ENCODE results near the gene CHSY3.
"Not testable (repeated sequence)": the region's sequence is repeated elsewhere in the genome, so short reads cannot be mapped to it uniquely, and the experiment has no call there.

The CHSY3 gene

DNA sequence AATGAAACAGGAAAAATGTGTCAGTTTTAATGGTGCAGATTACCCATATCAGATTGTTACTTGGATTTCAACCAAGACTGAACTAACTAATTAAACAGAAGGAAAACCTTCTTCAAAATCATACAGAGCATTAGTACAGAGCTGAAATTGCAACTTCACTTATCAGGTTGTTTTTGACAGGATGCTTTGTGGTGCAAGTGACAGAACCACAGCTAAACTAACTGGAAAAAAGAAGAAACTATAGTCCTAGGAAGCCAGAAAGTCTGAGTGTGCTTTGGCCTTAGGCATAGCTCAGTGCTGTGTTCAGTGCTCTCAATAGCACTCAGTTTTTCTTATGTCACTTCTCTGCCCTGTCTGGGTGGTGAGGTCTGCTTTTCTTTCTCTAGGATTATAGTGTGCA is 267.4 kb downstream of the CHSY3 start:
- no peak for DNase-seq

DNA sequence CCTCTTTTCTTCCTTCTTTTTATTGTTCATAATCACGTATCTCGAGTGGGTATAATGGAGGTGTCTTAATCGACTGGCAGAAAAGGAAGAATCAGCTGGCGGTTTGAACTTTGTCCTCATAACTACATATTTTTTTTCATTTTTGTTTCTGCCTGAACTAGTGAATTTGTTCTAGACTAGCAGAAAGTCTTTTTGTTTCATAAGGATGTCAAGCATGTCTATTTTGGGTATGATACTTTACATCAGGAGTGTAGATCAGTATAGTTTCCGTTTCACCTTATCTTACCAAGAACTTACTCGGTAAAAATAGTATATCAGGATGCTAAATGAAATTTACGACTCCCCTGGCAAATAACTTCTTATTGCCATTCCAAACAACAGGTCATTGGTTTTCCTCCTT is 278.9 kb downstream of the CHSY3 start:
- no peak for DNase-seq

DNA sequence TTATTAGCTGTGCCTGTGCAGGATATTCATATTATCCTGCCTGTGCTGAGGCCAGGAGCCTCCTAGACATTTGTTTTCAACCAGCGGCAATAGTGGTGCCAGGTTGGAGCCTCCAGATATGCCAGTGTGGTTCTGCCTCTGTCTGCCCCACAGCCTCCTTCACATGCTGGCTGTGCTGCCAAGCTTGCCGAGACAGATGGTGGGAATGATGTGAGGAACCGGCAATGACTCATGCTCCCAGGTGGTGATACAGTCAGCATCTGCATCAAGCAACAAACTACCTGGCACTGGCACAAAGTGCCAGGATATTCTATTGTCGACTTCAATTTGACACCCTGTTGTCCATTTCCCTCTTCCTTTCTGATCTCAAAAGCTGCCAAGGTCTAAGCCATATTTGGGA is 285.7 kb downstream of the CHSY3 start:
- DNase-seq = no peak

DNA sequence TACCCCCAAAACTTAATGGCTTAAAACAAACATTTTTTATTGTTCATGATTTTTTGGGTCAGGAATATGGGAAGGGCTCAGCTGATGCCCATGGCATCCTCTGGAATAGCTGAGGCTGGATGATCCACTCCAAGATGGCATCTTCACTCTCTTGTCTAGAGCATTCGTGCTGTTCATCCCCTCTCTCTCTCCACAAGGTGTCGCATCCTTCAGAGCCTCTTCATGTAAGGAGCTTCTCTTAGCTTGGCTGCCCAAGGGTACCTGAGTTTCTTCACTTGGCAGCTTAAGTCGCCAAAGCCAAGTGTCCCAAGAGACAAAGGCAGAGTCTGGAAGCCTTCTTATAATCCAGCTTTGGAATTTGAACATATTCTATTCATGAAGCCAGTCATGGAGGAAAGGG is 294.7 kb downstream of the CHSY3 start:
- DNase-seq = no peak

DNA sequence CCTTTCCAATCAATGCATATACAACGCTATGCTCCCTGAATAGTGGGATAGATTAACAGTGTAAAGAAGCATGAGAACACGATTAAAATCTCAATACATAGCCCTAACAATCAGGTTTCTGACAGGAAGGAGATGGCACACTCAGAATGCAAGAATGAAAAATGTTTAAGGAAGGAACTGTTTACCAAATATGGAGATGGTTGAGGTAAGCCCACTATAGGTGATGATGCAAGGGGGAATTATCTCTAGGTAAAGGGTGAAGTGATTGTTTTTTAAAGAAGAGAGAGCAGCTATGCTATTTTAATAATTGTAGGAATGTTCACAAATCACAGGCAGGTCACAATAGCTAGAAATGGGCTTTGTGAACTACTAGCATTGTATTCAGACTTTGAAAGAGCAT is 302.4 kb downstream of the CHSY3 start:
- no peak for DNase-seq

DNA sequence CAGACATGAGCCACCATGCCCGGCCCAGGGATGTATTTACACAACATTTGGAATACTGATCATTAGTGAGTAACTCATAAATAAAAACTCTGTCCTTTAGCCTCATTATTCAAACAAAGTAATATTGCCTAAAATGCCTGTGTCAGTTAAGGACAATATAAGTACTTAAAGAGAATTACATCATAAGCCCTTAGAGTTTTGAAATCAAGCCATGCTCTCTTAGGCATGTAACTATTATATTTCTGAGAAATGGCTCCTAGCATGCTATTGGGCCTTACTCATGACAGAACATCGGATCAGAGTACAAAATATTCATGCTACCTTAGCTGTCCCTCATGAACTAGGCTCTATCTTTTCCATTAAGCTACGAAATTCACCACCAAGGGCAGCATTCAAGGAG is 309.3 kb downstream of the CHSY3 start:
- no peak for DNase-seq

DNA sequence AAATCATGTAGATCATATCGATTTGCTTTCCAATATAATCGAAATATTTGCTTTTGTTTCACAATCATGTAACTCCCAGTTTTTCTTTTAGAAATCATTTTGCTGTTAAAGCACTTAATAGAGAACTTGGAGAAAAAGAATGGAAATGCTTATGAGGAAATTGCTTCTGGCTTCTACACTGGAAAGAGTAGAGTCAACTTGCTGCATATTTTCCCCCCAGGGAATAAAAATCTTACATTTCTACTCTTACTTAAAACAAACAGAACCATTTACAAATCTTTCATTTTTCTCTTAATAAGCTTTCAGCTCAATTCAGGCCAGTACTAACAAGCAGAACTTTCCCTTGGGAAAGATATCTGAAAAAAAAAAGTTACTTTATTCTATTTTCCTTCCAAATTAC is 312.0 kb downstream of the CHSY3 start:
- no peak for DNase-seq

DNA sequence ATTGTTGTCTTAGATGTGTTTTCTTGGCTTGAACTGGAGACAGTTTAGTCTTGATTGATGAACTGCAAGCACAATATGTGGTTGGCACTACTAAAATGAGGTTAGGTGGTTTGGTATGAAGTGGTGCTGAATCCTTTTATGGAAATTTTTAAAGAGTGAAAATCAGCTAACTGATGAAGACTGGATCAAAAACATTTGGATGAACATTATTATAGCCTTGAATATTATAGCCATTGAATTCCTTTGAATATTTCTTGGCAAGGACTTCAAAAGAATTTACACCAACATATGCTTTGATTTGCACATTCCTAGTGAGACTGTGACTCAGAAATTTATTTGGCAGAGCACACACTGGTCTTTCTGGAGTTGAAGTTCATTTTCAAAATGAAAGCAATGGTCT is 318.3 kb downstream of the CHSY3 start:
- DNase-seq = no peak

DNA sequence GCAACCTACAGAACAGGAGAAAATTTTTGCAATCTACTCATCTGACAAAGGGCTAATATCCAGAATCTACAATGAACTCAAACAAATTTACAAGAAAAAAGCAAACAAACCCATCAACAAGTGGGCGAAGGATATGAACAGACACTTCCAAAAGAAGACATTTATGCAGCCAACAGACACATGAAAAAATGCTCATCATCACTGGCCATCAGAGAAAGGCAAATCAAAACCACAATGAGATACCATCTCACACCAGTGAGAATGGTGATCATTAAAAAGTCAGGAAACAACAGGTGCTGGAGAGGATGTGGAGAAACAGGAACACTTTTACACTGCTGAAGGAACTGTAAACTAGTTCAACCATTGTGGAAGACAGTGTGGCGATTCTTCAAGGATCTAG is 322.3 kb downstream of the CHSY3 start:
- not testable (repeated sequence) for DNase-seq

DNA sequence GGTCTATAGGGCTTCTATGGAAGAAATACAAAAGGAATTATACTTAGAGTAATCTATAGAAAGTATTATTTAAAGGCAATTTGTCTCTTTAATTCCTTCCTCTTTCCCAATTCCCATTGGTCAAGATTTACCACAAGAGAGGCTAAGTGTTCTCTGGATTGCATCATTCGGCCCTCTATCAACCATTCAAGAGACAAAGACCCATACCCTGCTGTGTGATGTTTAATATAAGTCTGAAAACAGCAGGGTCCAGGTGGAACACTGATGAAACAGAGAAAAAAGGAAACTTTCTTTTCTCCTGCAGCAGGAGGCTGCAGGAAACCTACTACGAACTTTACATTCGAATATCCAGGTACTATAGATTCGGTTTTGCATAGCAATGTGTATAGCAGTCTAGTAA is 323.4 kb downstream of the CHSY3 start:
- DNase-seq = no peak

DNA sequence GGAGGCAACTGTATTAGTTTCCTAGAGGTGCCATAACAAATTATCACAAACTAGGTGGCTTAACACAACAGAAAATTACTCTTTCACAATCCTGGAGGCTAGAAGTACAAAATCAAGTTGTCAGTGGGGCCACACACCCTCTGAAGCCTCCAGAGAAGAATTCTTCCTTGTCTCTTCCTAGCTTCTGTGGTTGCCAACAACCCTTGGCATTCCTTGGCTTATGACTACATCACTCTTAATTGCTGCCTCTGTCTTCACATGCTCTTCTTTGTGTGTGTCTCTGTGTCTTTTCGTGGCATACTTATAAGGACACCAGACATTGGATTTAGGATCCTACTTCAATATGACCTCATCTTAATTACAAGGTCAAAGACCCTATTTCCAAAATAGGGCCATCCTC is 327.5 kb downstream of the CHSY3 start:
- no peak for DNase-seq

DNA sequence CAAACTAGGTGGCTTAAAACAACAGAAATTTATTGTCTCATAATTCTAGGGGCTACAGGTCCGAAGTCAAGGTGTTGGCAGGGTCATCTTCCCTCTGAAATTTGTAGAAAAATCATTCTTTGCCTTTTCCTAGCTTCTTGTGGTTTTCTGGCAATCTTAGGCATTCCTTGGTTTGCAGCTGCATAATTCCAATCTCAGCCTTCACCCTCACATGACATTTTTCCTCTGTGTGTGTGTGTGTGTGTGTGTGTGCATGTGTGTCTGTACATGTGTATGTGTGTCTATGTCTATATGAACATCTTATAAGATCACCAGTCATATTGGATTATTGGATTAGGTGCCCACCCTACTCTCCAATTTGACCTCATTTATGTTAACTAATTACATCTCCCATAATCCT is 330.6 kb downstream of the CHSY3 start:
- no peak for DNase-seq
